ENCODE data around the gene EXTL2. TPM values are rescaled to one million over a fixed set of nuclear protein-coding genes. Genes with fewer than 3 reads are reported as not detected.

Gene EXTL2
- total RNA-seq, 1 donor from 2014 or later: 73.3 TPM

- Histone ChIP-seq H3F3A (ENCODE audit: low read depth) (no peaks in the 10 kb centered on the region), H3K36me3 (peaks cover 6% of the 10 kb centered on the region), H3K27me3 (no peaks in the 10 kb centered on the region), H3K4me1 (no peaks in the 10 kb centered on the region), H3K4me2 (no peak overlapping the region), H3K9ac (no peak overlapping the region), H3K79me2 (ENCODE audit: low read depth) (no peaks in the 10 kb centered on the region), H3K27ac (no peak overlapping the region), H2AFZ (replicated peaks) (no peak overlapping the region), H3K4me3 (no peak overlapping the region), H4K20me1 (ENCODE audit: low read depth) (no peaks in the 10 kb centered on the region), H3K9me3 (ENCODE audit: low read depth) (no peaks in the 10 kb centered on the region)
- Mint-ChIP-seq H3K4me1 (no peaks in the 10 kb centered on the region), H3K4me3 (no peak overlapping the region), H3K36me3 (peaks cover 13% of the 10 kb centered on the region), H3K27ac (no peak overlapping the region), H3K27me3 (ENCODE audit: insufficient read depth, low read depth) (no peaks in the 10 kb centered on the region), H3K9me3 (no peaks in the 10 kb centered on the region)
- no peak for DNase-seq (ENCODE audit: low spot score)
- no peak for TF ChIP-seq EZH2phosphoT487 (IDR thresholded peaks at IDR 0.05)
- no peak for TF ChIP-seq CTCF (IDR thresholded peaks at IDR 0.05)
- TF ChIP-seq EZH2 (IDR thresholded peaks at IDR 0.05): no peak
Measured at GRCh38 chr1:100876291-100876690, 18.4 kb downstream of the EXTL2 start.

DNA sequence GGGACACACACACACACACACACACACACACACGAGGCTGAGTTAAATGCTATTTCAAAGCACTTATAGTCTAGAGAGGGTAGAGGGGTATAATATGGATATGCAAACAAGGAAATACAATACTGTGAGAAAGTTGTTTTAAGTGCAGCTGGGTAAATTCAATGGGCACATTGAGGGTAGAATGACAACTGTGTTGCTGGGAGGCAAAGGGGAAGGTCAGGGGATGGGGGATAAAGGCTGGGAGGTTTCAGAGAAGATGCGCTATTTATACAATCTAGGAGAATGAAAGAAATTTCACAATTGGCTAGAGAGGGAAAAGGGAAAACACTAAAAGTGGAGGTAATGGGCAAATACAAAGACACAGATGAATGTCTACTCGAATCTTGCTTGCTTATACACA, 19.4 kb downstream of the EXTL2 start:
- no peak overlapping the region for H3K4me3 Mint-ChIP-seq
- Histone ChIP-seq H3K9ac (no peak overlapping the region), H3K4me1 (no peaks in the 10 kb centered on the region), H3K4me3 (no peak overlapping the region), H3K27me3 (no peaks in the 10 kb centered on the region), H2AFZ (replicated peaks) (no peak overlapping the region), H3F3A (ENCODE audit: low read depth) (no peaks in the 10 kb centered on the region), H3K4me2 (no peak overlapping the region), H3K36me3 (peaks cover 6% of the 10 kb centered on the region), H3K27ac (no peak overlapping the region), H4K20me1 (ENCODE audit: low read depth) (no peaks in the 10 kb centered on the region), H3K9me3 (ENCODE audit: low read depth) (no peaks in the 10 kb centered on the region), H3K79me2 (ENCODE audit: low read depth) (no peaks in the 10 kb centered on the region)
- no peak for DNase-seq (ENCODE audit: low spot score)
- no peaks in the 10 kb centered on the region for H3K27me3 Mint-ChIP-seq (ENCODE audit: insufficient read depth, low read depth)
- no peaks in the 10 kb centered on the region for H3K4me1 Mint-ChIP-seq
- no peak overlapping the region for H3K27ac Mint-ChIP-seq
- no peak for TF ChIP-seq CTCF (IDR thresholded peaks at IDR 0.05)
- TF ChIP-seq EZH2phosphoT487 (IDR thresholded peaks at IDR 0.05): no peak
- no peak for TF ChIP-seq EZH2 (IDR thresholded peaks at IDR 0.05)
- no peaks in the 10 kb centered on the region for H3K9me3 Mint-ChIP-seq
- peaks cover 13% of the 10 kb centered on the region for H3K36me3 Mint-ChIP-seq

- no peaks in the 10 kb centered on the region for H3K9me3 ChIP-seq (ENCODE audit: low read depth)
- no peaks in the 10 kb centered on the region for H3K79me2 ChIP-seq (ENCODE audit: low read depth)
- H3K27me3 ChIP-seq: no peaks in the 10 kb centered on the region
- H3K4me1 ChIP-seq: no peaks in the 10 kb centered on the region
- H3K27ac Mint-ChIP-seq: no peak overlapping the region
- no peak overlapping the region for H3K9ac ChIP-seq
- peaks cover 6% of the 10 kb centered on the region for H3K36me3 ChIP-seq
- TF ChIP-seq EZH2phosphoT487 (IDR thresholded peaks at IDR 0.05) (no peak), CTCF (IDR thresholded peaks at IDR 0.05) (no peak), EZH2 (IDR thresholded peaks at IDR 0.05) (no peak)
- no peaks in the 10 kb centered on the region for H3K27me3 Mint-ChIP-seq (ENCODE audit: insufficient read depth, low read depth)
- no peaks in the 10 kb centered on the region for H3K4me1 Mint-ChIP-seq
- no peak overlapping the region for H2AFZ ChIP-seq (replicated peaks)
- H3K4me2 ChIP-seq: no peak overlapping the region
- no peaks in the 10 kb centered on the region for H3K9me3 Mint-ChIP-seq
- peaks cover 13% of the 10 kb centered on the region for H3K36me3 Mint-ChIP-seq
- H3K4me3 Mint-ChIP-seq: no peak overlapping the region
- DNase-seq (ENCODE audit: low spot score): no peak
- H3K27ac ChIP-seq: no peak overlapping the region
- H3K4me3 ChIP-seq: no peak overlapping the region
- H3F3A ChIP-seq (ENCODE audit: low read depth): no peaks in the 10 kb centered on the region
- H4K20me1 ChIP-seq (ENCODE audit: low read depth): no peaks in the 10 kb centered on the region
Measured at GRCh38 chr1:100874433-100874832, 20.2 kb downstream of the EXTL2 start.

All from neural progenitor cell (in vitro differentiated cells).